HG03469 (cell line): ENCODE measurements around the gene EPHB1.

Experiments
- ATAC-seq: cut with Tn5 transposase; IDR thresholded peaks from one replicate; pipeline ENCODE4 v1.9.1; 2021; ENCODE audit warnings: mild to moderate bottlenecking, moderate library complexity, moderate number of reproducible peaks; ENCODE audit not compliant: unreplicated experiment

Gene EPHB1

DNA sequence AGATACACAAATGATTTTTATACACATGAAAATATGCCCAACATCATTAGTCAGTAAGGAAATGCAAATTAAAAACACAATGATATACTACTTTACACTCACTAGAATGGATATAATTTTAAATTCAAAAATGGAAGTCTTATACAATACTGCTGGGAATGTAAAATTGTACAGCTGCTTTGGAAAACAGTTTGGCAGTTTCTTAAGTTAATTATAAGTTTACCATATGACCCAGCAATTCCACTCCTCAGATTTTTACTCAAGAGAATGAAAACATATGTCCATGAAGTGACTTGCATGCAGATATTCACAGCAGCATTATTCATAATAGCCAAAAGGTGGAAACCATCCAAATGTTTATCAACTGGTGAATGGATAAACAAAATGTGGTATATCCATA is 281.3 kb downstream of the EPHB1 start:
- no peak for ATAC-seq

DNA sequence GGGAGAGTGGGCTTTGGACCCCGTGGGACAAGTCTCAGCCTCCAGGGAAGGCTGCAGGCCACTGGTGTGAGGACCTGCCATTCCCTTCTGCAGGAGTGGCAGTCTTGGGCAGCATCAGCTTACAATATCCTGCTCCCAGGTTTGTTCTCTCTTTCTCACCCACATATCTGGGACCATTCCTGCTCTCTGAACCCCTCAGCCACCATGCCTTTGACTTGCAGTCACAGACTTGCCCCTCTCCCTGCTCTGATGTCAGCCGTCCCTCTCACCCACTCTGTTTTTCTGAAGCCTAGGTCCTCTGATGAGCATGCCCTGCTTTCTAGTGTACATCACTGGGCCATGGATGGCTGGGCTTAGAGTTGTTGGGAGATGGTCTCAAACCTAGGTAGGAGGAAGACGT is 282.1 kb downstream of the EPHB1 start:
- no peak for ATAC-seq

DNA sequence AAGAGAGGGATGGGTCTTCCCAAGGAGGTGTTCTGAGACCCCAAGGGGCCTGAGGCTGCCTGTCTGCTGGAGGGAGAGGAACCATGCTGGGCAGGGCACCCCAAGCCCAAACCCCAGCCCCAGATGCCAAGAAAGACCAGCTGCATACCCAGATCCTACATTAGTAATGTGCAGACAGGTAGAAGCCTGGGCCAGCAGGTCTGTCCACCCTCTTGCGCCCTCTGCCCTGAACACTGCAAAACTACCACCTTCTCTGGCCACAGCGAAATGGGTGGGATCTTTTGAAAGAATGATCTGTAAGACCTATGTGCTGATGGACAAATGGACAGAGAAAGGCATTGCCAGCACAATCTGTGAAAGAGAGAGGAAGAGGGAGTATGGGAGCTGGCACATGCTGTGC is 283.2 kb downstream of the EPHB1 start:
- no peak for ATAC-seq

DNA sequence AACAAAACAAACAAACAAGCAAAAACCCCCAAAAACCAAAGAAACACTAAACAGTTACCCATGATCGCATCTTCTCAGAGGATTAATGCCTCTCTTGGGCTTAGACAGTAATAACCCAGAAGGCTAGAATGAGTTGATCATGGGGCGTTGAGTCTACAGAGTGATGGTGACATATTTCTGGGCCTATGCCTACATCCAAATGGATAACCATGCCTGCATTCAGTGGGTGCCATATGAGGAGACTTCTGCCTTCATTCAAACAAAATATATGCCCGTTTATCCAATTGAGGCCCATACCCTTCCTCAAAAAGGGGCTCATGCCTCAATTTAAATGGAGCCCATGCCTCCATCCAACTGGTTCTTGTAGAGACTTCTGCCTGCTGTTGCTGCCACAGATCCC is 284.0 kb downstream of the EPHB1 start:
- ATAC-seq: no peak

DNA sequence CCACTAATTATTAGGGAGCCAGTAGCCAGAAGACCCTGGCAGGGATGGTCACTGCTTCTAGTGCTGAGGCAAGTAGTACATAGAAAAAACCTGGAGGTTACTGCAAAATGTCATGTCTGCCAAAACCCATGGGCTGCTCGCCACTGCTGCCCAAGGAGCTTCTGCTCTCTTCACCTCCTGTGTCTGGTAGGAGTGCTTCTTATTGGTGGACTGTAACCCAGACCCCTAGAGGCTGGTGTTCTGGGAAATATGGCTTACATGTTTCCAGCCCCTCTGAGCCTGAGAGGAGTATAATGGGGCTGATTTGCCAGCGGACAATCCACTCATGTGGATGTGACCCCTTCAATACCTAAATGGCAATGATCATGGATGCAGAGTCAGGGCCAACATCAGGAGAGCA is 286.4 kb downstream of the EPHB1 start:
- ATAC-seq: no peak

DNA sequence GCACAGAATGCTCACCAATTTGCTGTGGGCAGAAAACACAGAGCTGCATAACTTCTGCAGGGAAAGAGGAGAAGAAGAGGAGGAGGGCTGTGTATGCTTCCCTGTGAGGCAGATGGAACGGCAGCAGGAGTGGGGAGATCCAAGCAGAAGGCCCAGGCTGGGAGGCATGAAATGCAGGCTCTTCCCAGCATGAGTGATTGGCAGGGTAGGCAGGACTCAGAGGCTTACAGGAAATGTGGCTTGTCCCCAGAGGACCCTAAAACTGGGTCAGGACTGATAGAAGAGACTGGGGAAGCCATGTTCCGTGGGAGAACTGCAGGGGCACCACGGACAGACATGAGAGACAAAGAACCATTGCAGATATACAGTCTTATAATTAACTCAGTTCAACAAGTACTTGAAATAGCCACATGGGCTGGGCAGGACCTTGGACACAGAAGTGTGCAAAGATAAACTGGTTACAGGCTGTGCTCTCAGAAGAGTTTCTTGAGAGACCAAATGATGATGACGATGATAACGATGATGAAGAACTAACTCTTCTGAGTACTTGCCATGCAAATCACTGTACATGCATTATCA is 286.9 kb downstream of the EPHB1 start:
- ATAC-seq: no peak

DNA sequence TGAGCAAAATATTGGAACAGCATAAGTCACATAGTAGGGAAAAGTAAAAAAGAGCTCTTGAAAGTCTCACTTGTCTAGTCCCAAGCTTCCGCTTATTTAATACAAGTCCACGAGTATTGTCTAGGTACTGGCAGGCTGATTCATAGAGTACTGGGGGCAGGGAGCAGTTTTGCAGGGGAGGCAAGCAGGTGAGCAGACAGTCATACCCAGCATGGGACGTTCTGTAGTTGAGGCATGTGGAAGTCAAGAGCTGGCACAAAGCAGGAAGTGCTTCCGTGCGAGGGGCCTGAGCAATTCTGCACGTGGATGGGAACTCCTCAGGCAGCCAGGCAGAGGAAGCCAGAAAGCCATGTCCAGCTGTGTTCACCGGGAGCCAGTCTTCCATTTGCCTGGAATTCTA is 287.6 kb downstream of the EPHB1 start:
- no peak for ATAC-seq

DNA sequence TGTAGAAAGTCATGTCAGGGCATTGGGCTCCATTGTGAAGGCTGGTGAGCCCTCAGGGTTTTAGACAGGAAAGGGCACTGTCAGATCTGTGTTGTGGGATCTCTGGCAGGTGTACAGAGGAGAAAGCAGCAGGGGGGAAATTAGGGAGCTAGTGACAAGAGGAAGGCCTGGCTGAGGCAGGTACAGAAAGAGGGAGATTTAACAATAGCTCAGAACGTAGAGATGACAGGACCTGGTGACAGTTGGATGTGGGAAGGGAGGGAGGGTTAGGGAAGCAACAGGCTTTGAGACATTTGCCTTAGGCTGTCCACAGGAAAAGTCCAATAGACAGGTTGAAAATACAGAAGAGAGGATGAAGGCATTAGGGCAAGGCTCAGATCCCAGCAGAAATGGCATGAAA is 288.1 kb downstream of the EPHB1 start:
- no peak for ATAC-seq

DNA sequence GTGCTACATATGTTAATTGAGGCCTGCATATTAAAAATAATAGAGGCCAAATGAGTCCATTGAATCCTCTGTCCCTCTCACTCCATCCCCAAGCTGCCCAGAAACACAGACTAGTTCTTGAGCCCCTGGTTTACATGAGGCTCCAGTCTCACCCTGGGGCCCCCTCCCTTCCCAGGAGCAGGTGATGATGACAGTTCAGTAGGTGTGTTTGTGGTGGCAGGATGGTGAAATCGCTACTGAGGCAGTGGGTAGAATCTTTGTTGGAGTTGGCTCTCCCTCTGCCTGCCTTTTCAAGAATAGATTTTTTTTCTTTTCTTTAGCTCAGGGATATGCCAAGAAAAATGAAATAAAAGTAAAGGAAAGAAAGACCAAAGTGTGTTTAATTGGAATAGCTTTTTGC is 288.7 kb downstream of the EPHB1 start:
- ATAC-seq: no peak

DNA sequence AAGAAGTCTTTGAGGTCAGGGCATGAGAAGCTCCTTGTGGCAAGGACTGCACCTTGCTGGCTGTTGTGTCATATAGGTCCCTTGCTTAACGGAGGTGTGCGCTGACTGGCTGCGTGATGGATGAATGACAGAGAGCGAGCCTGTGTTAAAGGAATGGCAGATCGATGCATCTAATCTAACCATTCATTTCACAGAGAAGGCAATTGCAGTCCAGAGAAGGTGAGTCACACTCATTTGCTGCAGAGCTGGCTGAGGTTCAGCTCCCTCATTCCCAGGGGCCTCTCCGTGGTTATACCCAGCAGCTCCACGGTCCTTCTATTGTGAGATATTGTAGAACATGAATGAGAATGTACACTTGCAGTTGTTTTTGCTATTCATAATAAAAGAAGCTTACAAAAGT is 289.3 kb downstream of the EPHB1 start:
- no peak for ATAC-seq

DNA sequence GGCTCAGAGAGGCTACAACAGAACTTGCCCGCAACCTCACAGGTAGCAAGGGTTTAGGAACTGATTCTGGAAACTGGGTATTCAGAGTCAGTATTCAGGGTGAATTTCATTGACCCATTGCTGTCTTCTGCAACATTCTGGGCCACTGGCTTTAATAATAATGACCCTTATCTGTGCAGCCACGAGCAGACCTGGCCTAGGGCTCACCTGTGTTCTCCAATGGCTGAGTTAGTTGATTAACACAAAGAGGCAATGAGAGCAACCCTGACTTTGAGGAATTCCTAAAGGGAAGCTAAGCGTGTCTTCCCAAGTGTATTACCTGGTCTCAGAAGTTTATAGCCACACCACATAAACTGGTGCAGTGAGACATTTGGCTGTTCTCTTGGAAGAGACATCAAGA is 289.9 kb downstream of the EPHB1 start:
- no peak for ATAC-seq

DNA sequence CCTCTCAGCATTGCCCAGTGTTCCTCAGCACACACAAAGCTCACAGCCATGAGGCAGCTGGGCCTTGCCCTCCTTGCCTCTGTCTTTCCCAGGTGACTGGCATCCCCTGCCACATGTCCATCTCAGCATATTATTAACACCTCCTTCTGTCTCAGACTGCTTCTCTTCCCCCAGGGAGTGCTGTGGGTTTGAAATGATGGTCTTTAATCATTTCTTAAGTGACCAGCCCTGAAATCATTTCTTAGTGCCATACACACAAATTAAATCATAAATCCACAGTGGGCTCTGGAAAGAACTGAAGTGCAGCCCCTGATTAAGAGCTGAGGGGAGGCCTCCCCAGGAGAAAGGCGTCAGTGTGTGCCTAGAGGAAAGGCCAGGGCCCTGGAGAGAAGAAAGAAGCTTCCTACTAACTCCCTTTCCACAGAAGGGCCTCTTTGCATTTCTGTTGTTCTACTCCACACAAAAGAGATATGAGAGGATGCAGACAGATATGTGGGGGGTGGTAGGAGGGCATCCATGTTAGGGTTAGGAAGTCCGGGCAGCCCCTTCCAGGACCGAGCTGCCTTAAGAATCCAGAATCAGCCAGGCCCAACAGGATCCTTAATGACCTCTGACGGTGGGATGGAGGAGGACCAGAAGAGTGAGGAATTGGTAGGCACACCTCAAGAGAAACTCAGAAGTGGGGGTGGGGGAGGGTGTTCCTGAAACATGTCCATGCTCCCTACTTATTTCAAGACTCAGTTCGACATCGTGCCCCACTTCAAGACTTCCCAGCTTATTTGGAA is 290.8 kb downstream of the EPHB1 start:
- no peak for ATAC-seq

DNA sequence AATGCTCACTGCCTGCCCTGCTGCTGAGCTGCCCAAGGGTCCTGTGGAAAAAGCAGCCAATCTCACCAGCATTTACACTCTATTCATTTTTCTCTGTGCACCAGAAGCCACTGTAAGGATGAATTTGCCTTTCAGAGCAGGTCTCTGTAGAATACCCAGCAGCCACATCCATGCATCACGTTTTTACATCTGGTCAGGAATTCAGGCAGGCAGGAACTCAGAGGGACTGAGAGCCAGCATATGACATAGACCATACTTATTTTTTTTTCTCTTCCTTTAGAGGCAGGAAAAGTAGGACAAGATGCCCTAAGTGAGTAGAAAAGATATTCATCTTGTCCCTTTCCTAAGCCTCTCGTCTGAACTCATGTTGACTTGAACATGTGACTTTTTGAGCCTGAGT is 292.7 kb downstream of the EPHB1 start:
- ATAC-seq: no peak

DNA sequence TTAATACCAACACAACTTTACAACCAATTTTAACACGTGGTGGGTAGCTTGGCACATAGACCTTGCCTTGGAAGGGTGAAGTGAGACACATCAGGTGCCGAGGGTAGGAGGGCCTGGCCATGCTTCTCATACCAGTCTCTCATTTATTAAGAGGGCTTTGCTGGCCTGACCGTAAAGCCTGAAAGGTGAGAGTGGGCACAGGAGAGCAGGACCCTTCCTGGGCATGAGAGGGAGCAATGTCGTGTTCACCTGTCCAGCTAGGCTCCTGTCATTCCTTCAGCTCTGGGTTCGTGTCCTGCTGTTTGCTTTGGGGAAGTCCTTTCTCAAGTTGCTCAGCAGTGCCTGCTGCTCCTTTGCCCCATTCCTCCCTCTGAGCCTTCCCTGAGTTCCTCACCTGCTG is 294.4 kb downstream of the EPHB1 start:
- ATAC-seq: no peak

DNA sequence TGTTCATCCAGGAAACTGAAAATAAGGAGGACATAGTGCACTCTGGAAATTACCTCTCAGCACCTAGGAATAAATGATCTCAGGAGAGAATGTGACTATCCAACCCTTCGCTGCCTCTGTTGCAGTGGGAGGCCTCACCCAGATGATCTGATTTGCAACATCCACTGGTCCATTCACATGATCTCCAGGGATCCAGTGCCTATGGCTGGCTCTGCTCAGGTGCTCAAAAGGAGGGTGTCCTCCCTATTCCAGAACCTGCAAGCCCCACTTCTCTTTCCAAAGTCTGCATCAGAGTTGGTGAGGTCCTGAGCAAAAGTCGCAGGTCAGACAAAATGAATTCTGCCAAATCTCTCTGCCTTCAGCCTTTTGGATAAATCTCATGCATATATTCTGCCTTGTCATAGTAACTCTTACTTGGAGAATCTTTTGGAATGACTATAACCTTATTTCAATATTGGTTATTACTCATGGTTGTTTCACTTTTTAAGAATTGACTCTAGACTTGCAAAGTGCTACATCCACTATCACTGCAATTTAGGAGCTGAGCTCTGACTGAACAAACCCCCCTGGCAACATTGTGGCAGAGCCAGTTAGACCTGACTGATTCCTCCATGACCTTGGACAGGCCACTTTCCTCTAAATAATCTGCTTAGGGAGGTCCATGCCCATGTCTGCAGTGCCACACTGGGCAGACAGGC is 295.1 kb downstream of the EPHB1 start:
- ATAC-seq: no peak

DNA sequence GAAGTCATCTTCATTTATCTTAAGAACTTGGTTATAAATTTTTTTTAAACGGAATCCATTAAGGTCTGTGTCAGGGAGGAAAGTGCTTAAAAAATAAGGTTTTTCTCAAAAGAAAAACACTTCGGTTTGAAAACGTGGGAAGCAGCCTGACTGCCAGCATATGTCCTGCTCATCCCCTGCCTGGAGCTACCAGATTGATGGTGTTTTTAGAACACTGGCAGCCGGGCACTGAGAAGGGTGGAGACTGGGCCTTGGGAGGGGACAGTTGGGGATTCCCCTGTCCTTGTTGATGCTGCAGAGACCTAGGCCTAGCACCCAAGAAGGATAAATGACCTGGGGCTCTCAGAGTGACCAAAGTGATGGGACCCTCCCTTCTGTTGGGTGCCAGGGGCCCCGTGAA is 296.9 kb downstream of the EPHB1 start:
- ATAC-seq: no peak

DNA sequence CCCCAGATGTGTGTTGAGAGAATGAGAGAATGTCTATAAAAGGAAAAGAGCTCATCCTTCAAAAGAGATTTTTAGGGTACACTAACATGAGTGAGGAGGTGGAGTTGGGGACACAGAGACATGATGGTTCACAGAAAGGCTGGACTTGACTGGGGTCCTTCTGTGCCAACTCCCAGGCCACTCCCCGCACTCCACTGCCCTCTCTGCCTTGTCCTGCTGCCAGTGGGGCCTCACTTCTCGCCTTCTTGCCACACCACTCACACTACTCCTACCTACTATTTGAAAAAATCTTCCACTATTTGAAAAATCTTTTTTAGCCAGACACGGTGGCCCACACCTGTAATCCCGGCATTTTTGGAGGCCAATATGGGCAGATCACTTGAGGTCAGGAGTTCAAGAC is 298.1 kb downstream of the EPHB1 start:
- ATAC-seq: no peak

DNA sequence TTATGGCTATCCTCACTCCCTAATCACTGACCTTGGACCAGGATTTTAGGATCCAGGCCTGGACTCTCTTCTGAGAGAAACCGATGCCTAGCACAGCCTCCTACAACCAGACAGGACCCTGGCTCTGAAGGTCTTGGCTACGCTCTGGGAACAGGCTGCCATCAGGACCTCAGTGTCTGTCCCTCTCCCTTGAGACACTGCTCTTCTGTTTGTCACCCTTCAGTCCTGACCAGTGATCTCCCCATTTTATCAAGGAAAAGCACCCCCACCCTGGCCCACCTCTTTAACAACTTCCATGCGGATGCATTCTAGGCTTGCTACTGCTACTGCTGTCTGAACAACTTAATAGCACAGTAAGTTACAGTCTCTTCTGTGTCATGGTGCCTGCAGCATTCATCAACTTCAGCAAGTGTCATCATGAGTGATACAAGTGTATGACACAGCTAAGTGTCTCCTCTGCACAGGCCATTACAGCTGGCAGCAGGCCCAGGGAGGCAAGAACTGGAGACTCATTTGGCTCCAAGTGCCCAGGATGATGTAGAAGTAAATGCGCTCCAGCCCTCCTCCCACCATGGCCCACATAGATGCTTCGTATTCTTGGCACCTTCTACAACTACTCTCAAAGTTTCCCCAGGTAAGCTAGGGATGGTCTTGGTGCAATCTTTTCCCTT is 302.4 kb downstream of the EPHB1 start:
- no peak for ATAC-seq

DNA sequence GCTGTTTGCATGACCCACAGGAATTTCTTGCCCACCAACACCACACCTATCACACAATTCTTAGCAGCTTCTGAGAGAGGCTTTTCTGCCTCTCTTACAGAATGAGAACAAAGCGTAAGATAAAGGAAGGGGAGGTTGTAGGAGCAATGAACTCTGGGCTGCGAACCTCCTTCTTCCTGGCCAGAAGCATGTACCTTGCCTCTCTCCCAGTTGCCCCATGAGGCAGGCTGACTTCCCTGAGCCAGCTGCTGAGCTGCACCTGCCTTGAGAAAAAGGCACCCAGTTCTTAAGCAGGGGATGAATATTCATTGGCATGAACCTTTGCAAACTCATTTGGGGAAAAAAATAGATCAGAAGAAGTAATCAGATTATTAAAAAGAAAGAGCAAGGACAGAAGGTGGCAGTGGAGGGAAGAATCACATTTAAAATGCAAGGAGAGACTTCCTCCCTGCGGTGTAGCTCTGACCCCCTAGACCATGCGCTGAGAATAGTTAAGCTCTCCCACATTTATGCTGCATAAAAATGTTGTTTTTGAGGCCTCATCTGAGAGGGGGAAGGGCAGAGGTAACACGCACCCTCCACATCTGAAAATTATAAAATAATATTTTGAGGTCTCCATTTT is 304.8 kb downstream of the EPHB1 start:
- ATAC-seq: no peak

DNA sequence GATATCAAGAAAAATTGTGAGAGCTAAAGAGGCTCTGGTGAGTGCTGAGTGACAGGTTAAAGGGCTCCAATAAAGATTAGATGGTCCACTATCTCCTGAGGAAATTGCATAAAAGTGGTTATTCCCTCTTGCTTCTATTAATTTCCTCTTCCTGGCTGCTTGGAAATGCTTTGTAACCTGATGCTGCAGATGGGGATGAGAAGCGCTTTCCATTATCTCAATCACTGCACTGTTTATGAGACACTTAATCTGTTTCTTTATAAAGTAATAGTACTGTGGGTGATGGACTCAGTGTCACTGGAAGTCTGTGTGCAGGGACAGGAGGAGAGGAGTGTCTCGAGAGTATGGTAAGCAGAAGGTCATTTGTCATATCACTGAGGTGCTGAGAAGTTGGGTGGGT is 305.3 kb downstream of the EPHB1 start:
- no peak for ATAC-seq

DNA sequence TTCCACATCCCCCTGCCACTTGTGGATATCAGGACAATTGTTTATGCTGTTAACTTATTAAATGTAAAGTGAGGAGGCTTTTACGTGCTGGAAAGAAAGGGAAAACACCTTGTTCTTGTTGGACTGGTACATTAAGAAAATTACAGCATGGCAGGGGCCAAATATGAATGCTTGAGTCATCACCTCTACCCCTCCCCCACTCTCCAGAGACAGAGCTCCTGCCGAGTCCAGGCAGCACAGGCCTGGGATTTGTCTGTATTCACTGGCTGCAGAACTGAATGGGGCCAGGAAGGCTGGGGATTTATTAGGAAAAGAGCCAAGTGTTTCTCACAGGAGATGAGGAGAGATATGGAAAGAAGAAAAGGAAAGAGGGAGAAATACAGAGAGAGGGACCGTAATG is 308.9 kb downstream of the EPHB1 start:
- no peak for ATAC-seq
